ENCODE data around the gene KCNC3.

- TF ChIP-seq POLR2A (IDR thresholded peaks at IDR 0.05; ENCODE audit: low read depth, low read length): no peak
- no peak for TF ChIP-seq CTCF (IDR thresholded peaks at IDR 0.05; ENCODE audit: extremely low read depth in 1 of 2, insufficient read depth in 1 of 2, low read depth in 1 of 2, low read length in 2 of 2)
- no peak for TF ChIP-seq POLR2AphosphoS5 (IDR thresholded peaks at IDR 0.05; ENCODE audit: insufficient read depth, low read depth, low read length)
- TF ChIP-seq MAX (IDR thresholded peaks at IDR 0.05; ENCODE audit: insufficient read depth, insufficient read length): no peak
- TF ChIP-seq FOS (IDR thresholded peaks at IDR 0.05; ENCODE audit: borderline replicate concordance, insufficient read depth, low read length): no peak
- TF ChIP-seq EZH2 (IDR thresholded peaks at IDR 0.05; ENCODE audit: borderline replicate concordance, low read depth, low read length, severe bottlenecking): no peak
- no peak for TF ChIP-seq MYC (IDR thresholded peaks at IDR 0.05; ENCODE audit: low read depth, low read length)
- TF ChIP-seq GATA2 (IDR thresholded peaks at IDR 0.05; ENCODE audit: insufficient read depth, insufficient read length, low read depth, low read length): no peak
- no peak for TF ChIP-seq JUN (IDR thresholded peaks at IDR 0.05; ENCODE audit: borderline replicate concordance, insufficient read depth, insufficient read length, low read depth)
These were observed 11.2 kb upstream of the KCNC3 start for GRCh38 chr19:50340331-50340730.

Data from endothelial cell of umbilical vein (primary cell).